HEK293T (cell line): ENCODE results near the gene TBL1XR1.
"Not testable (repeated sequence)": the region's sequence is repeated elsewhere in the genome, so short reads cannot be mapped to it uniquely, and the experiment has no call there.

Experiments used
- CTCF ChIA-PET: fragments of 350-600 bp; formaldehyde crosslinking; extraction: SDS; loops from one replicate; lab custom pipeline; 2021; ENCODE audit warnings: antibody characterized with exemption, inconsistent platforms; lab: Yijun Ruan, JAX
- POLR2A ChIA-PET: fragments of 350-600 bp; formaldehyde crosslinking; extraction: SDS; loops from one replicate; lab custom pipeline; 2020; ENCODE audit warnings: antibody characterized with exemption, inconsistent platforms; lab: Yijun Ruan, JAX
- DNase-seq: peaks from one replicate; pipeline ENCODE4 v3.0.0; 2012; ENCODE audit warnings: mixed read lengths; ENCODE audit errors: extremely low spot score
- ARNT ChIP-seq: fragments of 450-650 bp; IDR thresholded peaks from 2 replicates; pipeline ENCODE4 v1.6.1; 2017; ENCODE audit warnings: mild to moderate bottlenecking
- BHLHE40 ChIP-seq: fragments of 450-650 bp; IDR thresholded peaks from 2 replicates; pipeline ENCODE4 v1.6.1; 2016; ENCODE audit warnings: mild to moderate bottlenecking, moderate library complexity, borderline replicate concordance
- CTBP1 ChIP-seq: fragments of 450-650 bp; IDR thresholded peaks from 2 replicates; pipeline ENCODE4 v1.6.1; 2016; ENCODE audit warnings: borderline replicate concordance
- ELF4 ChIP-seq: fragments of 450-650 bp; IDR thresholded peaks from 2 replicates; pipeline ENCODE4 v1.6.1; 2017; ENCODE audit warnings: antibody characterized with exemption
- FOXA1 ChIP-seq: fragments of 450-650 bp; IDR thresholded peaks from 2 replicates; pipeline ENCODE4 v1.6.1; 2016; ENCODE audit warnings: mild to moderate bottlenecking
- FOXK2 ChIP-seq: fragments of 450-650 bp; IDR thresholded peaks from 2 replicates; pipeline ENCODE4 v1.6.1; 2016; ENCODE audit warnings: mild to moderate bottlenecking
- FOXM1 ChIP-seq: fragments of 450-650 bp; IDR thresholded peaks from 2 replicates; pipeline ENCODE4 v1.6.1; 2017; ENCODE audit warnings: mild to moderate bottlenecking, borderline replicate concordance
- HDGF ChIP-seq: fragments of 450-650 bp; IDR thresholded peaks from 2 replicates; pipeline ENCODE4 v1.6.1; 2017; ENCODE audit warnings: antibody characterized with exemption, borderline replicate concordance
- L3MBTL2 ChIP-seq: fragments of 450-650 bp; conservative IDR thresholded peaks from 2 replicates; pipeline ENCODE4 v1.6.1; 2016; ENCODE audit warnings: mild to moderate bottlenecking
- LEF1 ChIP-seq: fragments of 450-650 bp; IDR thresholded peaks from 2 replicates; pipeline ENCODE4 v1.6.1; 2017; ENCODE audit warnings: mild to moderate bottlenecking, borderline replicate concordance
- NFRKB ChIP-seq: fragments of 450-650 bp; IDR thresholded peaks from 2 replicates; pipeline ENCODE4 v1.6.1; 2016; ENCODE audit warnings: mild to moderate bottlenecking, moderate library complexity
- SP1 ChIP-seq: fragments of 450-650 bp; IDR thresholded peaks from 2 replicates; pipeline ENCODE4 v1.6.1; 2017
- SUZ12 ChIP-seq: fragments of 450-650 bp; IDR thresholded peaks from 2 replicates; pipeline ENCODE4 v1.6.1; 2016; ENCODE audit warnings: mild to moderate bottlenecking
- TARDBP ChIP-seq: fragments of 450-650 bp; IDR thresholded peaks from 2 replicates; pipeline ENCODE4 v1.6.1; 2016
- ZNF384 ChIP-seq: fragments of 450-650 bp; IDR thresholded peaks from 2 replicates; pipeline ENCODE4 v1.6.1; 2016
- TF ChIP-seq, protein P1 (sequence below): fragments of 450-650 bp; IDR thresholded peaks from 2 replicates; pipeline ENCODE4 v1.6.1; 2016

The TBL1XR1 gene

GRCh38 chr3:177145381-177145780 is 51.9 kb downstream of the TBL1XR1 start:
- DNase-seq, result no peak
- ChIA-PET CTCF (no interaction called here), POLR2A (no interaction called here)
- TF ChIP-seq SP1 (no peak), FOXM1 (no peak), TARDBP (no peak), L3MBTL2 (no peak), ZNF384 (no peak), ELF4 (no peak)

GRCh38 chr3:177144922-177145321 is 52.4 kb downstream of the TBL1XR1 start:
- TF ChIP-seq, protein P1, sequence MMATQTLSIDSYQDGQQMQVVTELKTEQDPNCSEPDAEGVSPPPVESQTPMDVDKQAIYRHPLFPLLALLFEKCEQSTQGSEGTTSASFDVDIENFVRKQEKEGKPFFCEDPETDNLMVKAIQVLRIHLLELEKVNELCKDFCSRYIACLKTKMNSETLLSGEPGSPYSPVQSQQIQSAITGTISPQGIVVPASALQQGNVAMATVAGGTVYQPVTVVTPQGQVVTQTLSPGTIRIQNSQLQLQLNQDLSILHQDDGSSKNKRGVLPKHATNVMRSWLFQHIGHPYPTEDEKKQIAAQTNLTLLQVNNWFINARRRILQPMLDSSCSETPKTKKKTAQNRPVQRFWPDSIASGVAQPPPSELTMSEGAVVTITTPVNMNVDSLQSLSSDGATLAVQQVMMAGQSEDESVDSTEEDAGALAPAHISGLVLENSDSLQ, result no peak
- TF ChIP-seq ELF4 (no peak), CTBP1 (no peak), L3MBTL2 (no peak), ZNF384 (no peak), ARNT (no peak), HDGF (no peak), FOXA1 (no peak), FOXK2 (no peak), SP1 (no peak), FOXM1 (no peak), BHLHE40 (no peak), LEF1 (no peak), TARDBP (no peak)
- ChIA-PET POLR2A (no interaction called here), CTCF (no interaction called here)
- DNase-seq, result no peak

DNA sequence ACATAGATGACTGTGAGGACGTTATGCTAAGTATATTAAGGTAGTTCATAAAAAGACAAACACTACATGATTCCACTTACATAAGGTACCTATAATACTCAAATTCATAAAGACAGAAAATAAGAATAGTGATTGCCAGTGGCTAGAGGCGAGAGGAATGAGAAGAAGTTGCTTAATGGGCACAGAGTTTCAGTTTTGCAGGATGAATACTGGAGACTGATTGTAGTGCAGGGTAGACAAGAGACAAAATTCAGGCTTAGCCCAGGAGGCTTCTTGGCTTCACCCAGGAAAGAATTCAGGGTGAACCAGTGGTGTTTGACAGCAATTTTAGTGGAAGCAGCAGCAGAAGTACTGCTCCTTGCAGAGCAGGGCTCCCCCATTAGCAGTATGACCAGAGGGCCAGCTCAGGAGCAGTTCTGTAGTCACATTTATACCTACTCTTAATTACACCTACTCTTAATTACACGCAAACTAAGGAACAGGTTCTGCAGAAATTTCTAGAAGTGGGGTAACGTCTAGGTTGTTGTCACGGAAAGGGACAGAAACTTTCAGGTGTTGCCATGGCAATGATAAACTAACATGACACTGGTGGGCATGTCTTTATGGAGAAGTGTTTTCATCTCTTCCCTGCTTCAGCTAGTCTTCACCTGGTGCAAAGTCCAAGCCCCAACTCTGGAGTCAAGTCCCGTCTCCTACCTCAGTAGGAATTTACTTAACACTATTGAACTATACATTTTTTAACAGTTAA is 55.2 kb downstream of the TBL1XR1 start:
- CTCF ChIA-PET, result no interaction called here
- POLR2A ChIA-PET, result no interaction called here

GRCh38 chr3:177141471-177141870 is 55.8 kb downstream of the TBL1XR1 start:
- POLR2A ChIA-PET, result no interaction called here
- TF ChIP-seq ELF4 (no peak), SUZ12 (no peak), ZNF384 (no peak), FOXK2 (no peak)
- TF ChIP-seq, protein P1, result no peak
- CTCF ChIA-PET, result no interaction called here
- DNase-seq, result no peak

More for the DNA sequence above, 55.2 kb downstream of the TBL1XR1 start:
- TF ChIP-seq ZNF384 (no peak), HDGF (no peak), LEF1 (no peak), ELF4 (no peak), FOXA1 (no peak), NFRKB (no peak), SP1 (no peak), TARDBP (no peak), SUZ12 (no peak), FOXK2 (no peak), FOXM1 (no peak), BHLHE40 (no peak), L3MBTL2 (no peak), CTBP1 (no peak), ARNT (no peak)
- TF ChIP-seq, protein P1, result no peak
- DNase-seq, result no peak

DNA sequence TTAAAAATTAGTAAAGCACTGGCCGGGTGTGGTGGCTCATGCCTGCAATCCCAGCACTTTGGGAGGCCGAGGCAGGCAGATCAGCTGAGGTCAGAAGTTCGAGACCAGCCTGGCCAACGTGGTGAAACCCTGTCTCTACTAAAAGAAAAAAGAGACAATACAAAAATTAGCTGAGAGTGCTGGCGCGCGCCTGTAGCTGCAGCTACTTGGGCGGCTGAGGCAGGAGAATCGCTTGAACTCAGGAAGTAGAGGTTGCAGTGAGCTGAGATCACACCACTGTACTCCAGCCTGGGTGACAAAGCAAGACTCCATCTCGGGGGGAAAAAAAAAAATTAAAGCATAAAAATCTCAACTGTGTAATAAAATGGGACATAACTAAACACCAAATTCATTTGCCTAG is 58.1 kb downstream of the TBL1XR1 start:
- CTCF ChIA-PET, DNase-seq, POLR2A ChIA-PET: not testable (repeated sequence)

- ChIA-PET CTCF (no interaction called here), POLR2A (no interaction called here)
- TF ChIP-seq ARNT (no peak), FOXK2 (no peak), FOXM1 (no peak), BHLHE40 (no peak), CTBP1 (no peak), NFRKB (no peak), HDGF (no peak)
- TF ChIP-seq, protein P1, result no peak
- no peak for DNase-seq
These were observed 59.2 kb downstream of the TBL1XR1 start for GRCh38 chr3:177137774-177138705.
